Osteocyte (in vitro differentiated cells): ENCODE results near the gene GPR139. TPM values are rescaled to one million over a fixed set of nuclear protein-coding genes. Genes with fewer than 3 reads are reported as not detected.

Experiments used
- DNase-seq: peaks from one replicate; pipeline ENCODE4 v3.0.0; 2021; ENCODE audit warnings: mixed read lengths; ENCODE audit not compliant: unreplicated experiment; ENCODE audit errors: extremely low spot score
- H3K27ac Mint-ChIP-seq: one replicate; pipeline ENCODE4 v1.8.0; 2021; ENCODE audit warnings: mild to moderate bottlenecking, mixed read lengths; ENCODE audit not compliant: unreplicated experiment
- H3K27me3 Mint-ChIP-seq: one replicate; pipeline ENCODE4 v1.8.0; 2021; ENCODE audit warnings: mixed read lengths; ENCODE audit not compliant: unreplicated experiment
- H3K36me3 Mint-ChIP-seq: one replicate; pipeline ENCODE4 v1.8.0; 2021; ENCODE audit warnings: mixed read lengths; ENCODE audit not compliant: unreplicated experiment
- H3K4me1 Mint-ChIP-seq: one replicate; pipeline ENCODE4 v1.8.0; 2021; ENCODE audit warnings: mixed read lengths; ENCODE audit not compliant: unreplicated experiment
- H3K4me3 Mint-ChIP-seq: one replicate; pipeline ENCODE4 v1.8.0; 2021; ENCODE audit warnings: mild to moderate bottlenecking, moderate library complexity, mixed read lengths; ENCODE audit not compliant: unreplicated experiment
- H3K9me3 Mint-ChIP-seq: one replicate; pipeline ENCODE4 v1.8.0; 2021; ENCODE audit warnings: mixed read lengths; ENCODE audit not compliant: unreplicated experiment
- CTCF ChIP-seq: fragments of 200-600 bp; sonication (generic); IDR thresholded peaks from 2 replicates; pipeline ENCODE4 v1.5.0; 2021; ENCODE audit warnings: antibody characterized with exemption, mild to moderate bottlenecking, moderate library complexity
- total RNA-seq: library from RNA; stranded (reverse); gene quantifications from 2 replicates; pipeline ENCODE4 v1.2.1, GENCODE V29; 2021

The GPR139 gene
- total RNA-seq, 1 donor from 2014 or later: not detected

GRCh38 chr16:20104563-20105183 lies 31.0 kb upstream of the GPR139 start:
- Mint-ChIP-seq H3K27ac (no peak overlapping the region), H3K4me3 (no peak overlapping the region), H3K36me3 (no peaks in the 10 kb centered on the region), H3K4me1 (no peaks in the 10 kb centered on the region), H3K9me3 (peaks cover 7% of the 10 kb centered on the region), H3K27me3 (no peaks in the 10 kb centered on the region)
- no peak for DNase-seq
- no peak for TF ChIP-seq CTCF

GRCh38 chr16:20102521-20102920 lies 28.8 kb upstream of the GPR139 start:
- peaks cover 1% of the 10 kb centered on the region for H3K9me3 Mint-ChIP-seq
- no peaks in the 10 kb centered on the region for H3K36me3 Mint-ChIP-seq
- TF ChIP-seq CTCF: no peak
- H3K4me1 Mint-ChIP-seq: no peaks in the 10 kb centered on the region
- no peaks in the 10 kb centered on the region for H3K27me3 Mint-ChIP-seq
- no peak for DNase-seq
- no peak overlapping the region for H3K4me3 Mint-ChIP-seq
- H3K27ac Mint-ChIP-seq: no peak overlapping the region

GRCh38 chr16:20102021-20102420 lies 28.3 kb upstream of the GPR139 start:
- H3K4me3 Mint-ChIP-seq: no peak overlapping the region
- no peaks in the 10 kb centered on the region for H3K36me3 Mint-ChIP-seq
- no peaks in the 10 kb centered on the region for H3K4me1 Mint-ChIP-seq
- peaks cover 6% of the 10 kb centered on the region for H3K9me3 Mint-ChIP-seq
- DNase-seq: no peak
- no peak for TF ChIP-seq CTCF
- no peak overlapping the region for H3K27ac Mint-ChIP-seq
- no peaks in the 10 kb centered on the region for H3K27me3 Mint-ChIP-seq

GRCh38 chr16:20099375-20099774 lies 25.7 kb upstream of the GPR139 start:
- DNase-seq: no peak
- Mint-ChIP-seq H3K9me3 (peaks cover 9% of the 10 kb centered on the region), H3K27ac (no peak overlapping the region), H3K36me3 (no peaks in the 10 kb centered on the region), H3K4me3 (no peak overlapping the region), H3K27me3 (no peaks in the 10 kb centered on the region), H3K4me1 (no peaks in the 10 kb centered on the region)
- no peak for TF ChIP-seq CTCF

- H3K27me3 Mint-ChIP-seq: no peaks in the 10 kb centered on the region
- no peak overlapping the region for H3K27ac Mint-ChIP-seq
- H3K9me3 Mint-ChIP-seq: peaks cover 9% of the 10 kb centered on the region
- no peak for DNase-seq
- no peaks in the 10 kb centered on the region for H3K4me1 Mint-ChIP-seq
- no peak overlapping the region for H3K4me3 Mint-ChIP-seq
- no peaks in the 10 kb centered on the region for H3K36me3 Mint-ChIP-seq
- TF ChIP-seq CTCF: no peak
Observed at GRCh38 chr16:20094157-20094556, 20.5 kb upstream of the GPR139 start.
